Measurements from ENCODE around the gene KAT14. TPM values are rescaled to one million over a fixed set of nuclear protein-coding genes. Genes with fewer than 3 reads are reported as not detected.
"Not testable (repeated sequence)": the region's sequence is repeated elsewhere in the genome, so short reads cannot be mapped to it uniquely, and the experiment has no call there.

The KAT14 gene
- total RNA-seq, 1 donor from 2014 or later = 16.0 TPM

DNA sequence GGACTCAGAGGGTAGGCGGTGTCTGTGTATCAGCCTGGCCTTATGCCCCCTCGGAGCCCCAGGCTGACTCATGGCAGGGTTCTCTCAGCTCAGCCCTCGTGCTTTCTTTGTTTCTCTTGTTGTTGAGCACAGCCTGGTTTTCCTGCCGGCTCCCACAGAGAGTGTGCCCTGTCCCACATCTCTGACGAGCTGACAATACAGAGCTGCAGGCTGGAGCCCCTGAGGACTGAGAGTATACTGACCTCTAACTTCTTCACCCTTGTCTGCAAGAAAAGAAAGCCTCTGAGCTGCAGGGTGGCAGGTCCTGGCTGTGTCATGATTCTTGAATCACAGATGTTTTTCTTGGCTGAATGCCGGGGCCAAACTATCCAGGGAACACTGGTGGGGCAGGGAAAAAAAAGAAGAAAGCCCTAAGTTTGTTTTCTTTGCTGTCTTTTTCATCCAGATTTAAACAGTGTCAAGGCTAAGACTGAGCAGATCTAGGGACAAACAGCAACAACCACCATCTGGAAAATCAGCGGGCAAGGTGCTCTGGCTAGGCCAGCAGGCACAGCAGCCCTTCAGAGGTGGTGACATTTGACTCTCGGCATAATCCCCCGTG, 87.4 kb downstream of the KAT14 start:
- peak; percentile 45 for DNase-seq (ENCODE audit: low spot score)

GRCh38 chr20:18225632-18226031, 88.0 kb downstream of the KAT14 start:
- DNase-seq (ENCODE audit: low spot score) = no peak

GRCh38 chr20:18226741-18227140, 89.1 kb downstream of the KAT14 start:
- DNase-seq (ENCODE audit: low spot score) = not testable (repeated sequence)

GRCh38 chr20:18233408-18233943, 95.8 kb downstream of the KAT14 start:
- DNase-seq (ENCODE audit: low spot score) = no peak

Other genes starting within 250 kb of the KAT14 start
- 90.7 TPM for gene SNX5, start 169.1 kb upstream of the KAT14 start, total RNA-seq
- 15.1 TPM for gene MGME1, start 168.8 kb upstream of the KAT14 start, total RNA-seq
- gene OVOL2, start 79.9 kb upstream of the KAT14 start, total RNA-seq = 16.2 TPM
- gene PET117, start within 50 bp of the KAT14 start, total RNA-seq = 8.7 TPM
- 17.3 TPM for gene ZNF133, start 150.7 kb downstream of the KAT14 start, total RNA-seq